Frontal cortex (tissue), 4 donors: ENCODE data around the gene SCAMP2. TPM values are rescaled to one million over a fixed set of nuclear protein-coding genes. Genes with fewer than 3 reads are reported as not detected.

ENCODE experiments used
- DNase-seq, 2 donors: peaks; one replicate each; pipeline ENCODE4 v3.0.0; 2012; ENCODE audit warnings: low spot score in 2 of 2
- FAIRE-seq: peaks from 2 replicates; lab custom pipeline; 2012; peaks lifted over from hg19 to GRCh38; lab: Jason Lieb, UNC
- total RNA-seq: library from RNA; depleted of rRNA; stranded (reverse); fragments of >200 nt; gene quantifications from one replicate; pipeline ENCODE4 v1.2.3, GENCODE V29; 2014
- donor health status: control.
- donor health status: control.
- donor health status: control.

SCAMP2 gene
- total RNA-seq, 1 donor from 2014 or later, result 4.5 TPM

DNA sequence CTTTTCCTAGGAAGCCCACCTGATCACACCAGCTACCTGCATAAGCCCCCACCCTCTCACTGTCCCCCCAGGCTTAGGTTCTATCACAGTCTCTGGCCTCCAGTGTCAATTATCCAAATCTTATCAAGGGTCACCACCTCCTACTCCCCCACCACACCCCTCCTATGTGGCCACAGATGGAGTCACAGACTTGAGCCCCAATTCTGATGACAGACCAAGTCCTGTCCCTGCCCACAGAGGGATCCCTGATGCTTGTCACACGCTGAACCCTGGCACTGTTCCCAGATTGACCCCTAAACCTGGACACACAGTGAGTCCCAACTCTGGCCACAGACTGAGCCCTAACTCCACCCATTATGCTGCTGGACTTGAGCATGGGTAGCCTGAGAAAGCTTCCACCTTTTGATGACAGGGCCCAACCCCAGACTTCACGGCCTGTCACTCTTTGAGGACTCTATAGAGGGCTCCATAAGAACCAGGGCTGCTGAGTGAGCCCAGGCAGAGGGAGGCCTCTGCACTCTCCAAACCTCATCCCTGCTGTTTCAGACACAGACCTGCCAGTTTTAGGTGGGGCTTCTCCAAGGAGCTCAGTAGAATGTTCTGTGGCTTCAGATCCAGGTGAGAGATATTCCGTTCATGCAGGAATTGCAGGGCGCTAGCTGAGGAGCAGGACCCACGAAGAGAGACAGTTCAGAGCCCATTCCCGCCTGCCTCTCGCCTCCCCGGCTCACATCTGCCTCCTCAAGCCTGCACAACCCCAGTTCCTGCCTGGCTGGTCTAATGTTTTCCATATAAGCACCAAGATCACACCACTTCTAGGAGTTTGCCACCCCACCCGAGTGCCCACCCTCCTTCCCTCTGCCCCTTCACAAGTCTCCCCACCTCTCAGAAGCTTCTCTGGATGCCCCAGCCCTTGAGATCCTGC is 32.1 kb downstream of the SCAMP2 start:
- DNase-seq (no peak), FAIRE-seq (no peak)

DNA sequence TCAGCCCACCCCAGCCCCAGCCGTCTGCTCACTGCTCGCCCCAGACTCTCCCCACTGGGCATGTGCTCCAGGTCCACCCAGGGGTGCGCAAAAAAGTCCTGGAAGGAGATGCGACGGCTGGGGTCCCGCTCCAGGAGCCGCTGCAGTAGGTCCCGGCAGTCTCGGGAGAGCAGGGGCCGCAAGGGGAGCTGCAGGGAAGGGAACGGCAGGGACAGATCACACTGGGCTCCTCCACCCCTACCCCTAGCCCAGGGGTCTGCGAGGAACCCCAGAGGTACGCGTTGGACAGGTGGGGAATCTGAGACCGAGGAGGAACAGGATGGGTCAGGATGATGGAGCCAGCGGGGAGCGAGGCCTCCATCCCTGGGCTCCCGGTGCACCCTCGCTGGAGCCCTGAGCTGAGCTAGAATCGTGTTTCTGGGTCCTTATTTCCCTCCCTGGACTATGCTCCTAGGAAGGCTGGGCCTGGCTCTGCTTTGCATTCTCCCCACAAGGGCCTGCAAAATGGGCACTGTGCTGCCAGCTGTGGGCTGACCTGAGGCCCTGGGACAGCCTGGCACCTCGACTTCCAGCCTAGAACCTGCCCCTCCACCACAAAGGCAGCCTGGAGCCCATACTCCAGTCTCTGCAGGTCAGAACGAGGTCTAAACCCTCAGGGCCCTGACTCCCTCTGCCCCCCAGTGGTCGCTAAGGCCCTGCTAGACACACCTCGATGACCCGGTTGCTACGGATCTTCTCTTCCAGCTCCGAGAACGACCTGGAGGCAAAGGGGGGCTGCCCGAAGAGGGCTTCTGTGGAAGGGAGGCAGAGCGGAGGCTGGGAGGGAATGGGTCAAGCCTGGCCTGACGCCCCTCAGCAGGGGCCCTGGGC is 33.4 kb downstream of the SCAMP2 start:
- FAIRE-seq (no peak), DNase-seq (no peak)

DNA sequence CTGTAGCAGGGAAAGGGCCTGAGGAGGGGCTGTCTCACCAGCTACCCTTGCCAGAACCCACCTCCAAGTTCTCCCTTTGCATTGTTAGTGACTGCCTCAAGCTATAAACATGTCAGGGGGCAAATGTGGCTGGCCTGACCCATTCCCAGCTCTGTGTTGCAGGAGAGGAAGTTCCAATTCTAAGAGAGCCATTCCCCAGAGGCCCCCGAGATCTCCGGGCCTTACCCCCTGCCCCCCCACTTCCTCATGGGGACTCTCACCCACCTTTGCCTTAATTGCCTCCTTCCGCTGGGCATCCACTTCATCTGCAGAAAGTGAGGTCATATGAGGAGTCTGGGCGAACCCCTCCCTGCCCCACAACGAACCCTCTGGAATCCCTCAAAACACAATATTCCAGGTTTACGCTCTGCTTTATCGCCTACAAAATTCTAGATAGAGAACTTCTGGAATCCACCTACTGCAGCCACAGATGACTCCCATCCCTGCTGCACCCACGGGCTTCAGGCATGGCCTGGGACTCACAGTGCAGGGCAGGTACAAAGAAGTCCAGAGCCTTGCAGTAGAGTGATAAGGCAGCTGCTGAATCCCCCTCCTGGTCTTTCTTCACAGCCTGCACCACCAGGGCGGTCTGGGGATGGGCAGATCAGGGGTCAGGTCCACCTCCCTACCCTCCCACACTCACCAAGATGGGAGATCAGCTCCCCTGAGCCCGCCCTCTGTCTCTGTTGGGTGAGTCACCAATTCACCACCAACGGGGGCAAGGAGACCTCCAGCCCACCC is 34.2 kb downstream of the SCAMP2 start:
- no peak for FAIRE-seq
- DNase-seq, result no peak

DNA sequence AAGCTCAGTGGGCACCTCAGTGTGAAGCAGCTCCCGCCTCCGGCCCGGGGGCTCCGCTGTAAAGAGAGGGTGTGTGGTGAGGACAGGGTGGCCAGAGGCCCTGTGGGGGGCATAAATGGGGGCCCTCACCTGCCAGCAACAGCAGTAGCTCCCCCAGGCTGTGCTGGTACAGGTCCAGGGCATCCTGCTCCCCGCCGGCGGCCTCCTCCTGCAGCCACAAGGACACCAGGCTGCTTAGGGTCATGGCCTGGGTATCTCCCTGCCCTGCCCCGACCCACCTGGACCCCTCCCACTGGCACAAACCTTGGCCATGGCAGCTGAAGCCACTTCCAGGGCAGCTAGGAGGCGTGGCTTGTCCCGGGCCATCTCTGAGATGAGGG is 35.0 kb downstream of the SCAMP2 start:
- FAIRE-seq (no peak), DNase-seq (no peak)

DNA sequence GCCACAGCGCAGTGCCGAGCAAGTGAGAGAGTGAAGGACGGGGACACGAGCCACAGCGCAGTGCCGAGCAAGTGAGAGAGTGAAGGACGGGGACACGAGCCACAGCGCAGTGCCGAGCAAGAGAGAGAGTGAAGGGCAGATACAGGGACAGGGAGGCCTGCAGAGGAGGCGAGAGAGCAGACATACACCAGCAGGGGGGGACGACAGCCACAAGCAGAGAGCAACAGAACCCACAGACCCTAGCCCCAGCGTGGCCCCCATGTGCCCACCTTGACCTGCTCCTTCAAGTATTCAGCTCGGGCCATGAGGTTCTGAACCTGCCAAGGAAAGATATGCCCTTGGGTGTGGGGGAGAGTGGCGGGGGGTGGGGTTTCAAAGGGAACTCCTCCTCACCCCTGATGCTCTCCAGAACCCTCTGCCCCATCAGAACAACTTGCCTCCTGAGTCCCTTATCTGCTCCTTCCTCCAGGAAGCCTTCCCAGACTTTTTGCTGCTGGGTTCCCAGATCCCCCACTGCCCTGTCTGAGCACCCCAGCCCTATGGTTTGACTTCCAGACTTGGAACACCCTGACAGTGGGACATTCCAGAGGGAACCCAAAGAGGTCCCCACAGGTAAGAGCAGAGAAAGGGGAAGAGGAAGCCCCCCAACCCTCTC is 35.6 kb downstream of the SCAMP2 start:
- FAIRE-seq (no peak), DNase-seq (no peak)

DNA sequence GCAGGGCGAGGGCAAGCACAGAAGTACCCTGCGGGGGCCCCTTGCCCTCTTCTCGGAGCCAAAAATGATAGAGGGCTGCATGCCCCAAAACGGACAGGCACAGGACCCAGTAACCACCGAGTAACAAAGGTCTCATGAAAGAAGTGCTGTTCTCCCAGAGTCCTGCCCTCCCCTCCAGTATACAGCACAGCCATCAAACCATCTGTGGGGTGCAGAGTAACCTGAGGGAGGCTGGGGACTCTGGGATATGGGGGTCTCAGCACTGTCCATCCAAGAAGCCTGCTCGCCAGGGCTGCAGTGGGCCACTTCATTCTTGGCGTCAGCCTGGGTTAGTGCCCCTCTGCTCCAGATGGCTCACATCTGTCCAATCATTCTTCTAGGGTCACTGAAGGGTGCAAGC is 36.3 kb downstream of the SCAMP2 start:
- no peak for FAIRE-seq
- DNase-seq, result no peak

GRCh38 chr15:74835312-74835823 is 37.8 kb downstream of the SCAMP2 start:
- peak in 1 of 2 donors; percentile 71 for DNase-seq
- FAIRE-seq, result no peak

DNA sequence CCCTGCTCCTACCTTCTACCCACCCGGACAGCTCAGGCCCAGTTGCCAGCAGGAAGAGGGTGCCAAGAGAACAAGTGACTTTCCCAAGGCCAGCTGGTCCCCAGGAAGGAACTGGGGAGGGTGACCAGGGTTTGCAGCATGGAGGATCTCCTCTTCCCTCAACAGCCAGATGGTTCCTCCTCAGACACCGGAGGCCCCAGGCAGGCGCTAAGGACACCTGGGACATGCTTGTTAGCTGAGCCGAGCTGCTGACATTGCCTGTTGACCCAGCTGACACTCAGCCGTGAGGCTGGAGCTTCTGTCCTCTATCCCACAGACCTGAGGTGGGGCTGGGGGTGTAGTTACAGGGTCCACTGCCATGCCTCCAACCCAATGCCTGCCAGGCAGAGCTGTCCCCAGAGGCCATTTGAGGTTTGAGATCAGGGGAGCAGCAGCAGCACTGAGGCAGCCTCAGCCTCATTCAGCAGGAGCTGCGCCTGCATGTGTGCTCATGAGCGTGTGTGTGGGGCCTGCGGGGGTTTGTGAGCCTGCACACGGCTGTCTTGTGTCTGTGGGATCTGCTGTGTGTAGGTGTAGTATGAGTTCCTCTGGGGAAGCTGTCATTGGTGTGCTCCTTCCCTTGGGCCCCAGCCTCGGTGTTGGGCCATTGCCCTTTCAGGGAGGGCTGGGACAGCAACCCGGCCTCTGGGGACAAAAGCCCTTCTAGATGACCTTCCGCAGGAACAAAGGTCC is 39.6 kb downstream of the SCAMP2 start:
- FAIRE-seq (no peak), DNase-seq (no peak)

DNA sequence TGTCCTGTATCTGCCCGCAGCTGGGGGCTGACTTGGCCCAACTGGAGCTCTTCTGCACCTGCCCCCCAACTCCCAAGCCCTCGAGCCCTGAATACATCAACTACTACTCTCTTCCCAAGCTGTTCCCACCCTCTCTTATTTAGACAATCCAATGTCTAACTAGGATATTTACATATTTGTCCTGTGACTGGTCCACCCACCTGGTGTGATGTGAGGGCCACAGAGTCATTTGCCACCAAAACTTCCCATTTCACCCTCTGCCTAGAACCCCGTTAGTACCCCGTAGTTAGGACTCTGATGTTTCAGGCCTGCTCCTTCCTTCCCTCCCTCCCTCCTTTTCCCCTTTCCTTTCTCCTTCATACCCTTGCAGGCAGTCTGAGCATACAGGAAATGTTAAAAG is 40.3 kb downstream of the SCAMP2 start:
- FAIRE-seq (no peak), DNase-seq (no peak)

- DNase-seq (no peak), FAIRE-seq (no peak)
These were observed 41.2 kb downstream of the SCAMP2 start for GRCh38 chr15:74831813-74832495.

GRCh38 chr15:74830868-74831267 is 42.3 kb downstream of the SCAMP2 start:
- FAIRE-seq (no peak), DNase-seq (peak; percentile 68 to 73)

DNA sequence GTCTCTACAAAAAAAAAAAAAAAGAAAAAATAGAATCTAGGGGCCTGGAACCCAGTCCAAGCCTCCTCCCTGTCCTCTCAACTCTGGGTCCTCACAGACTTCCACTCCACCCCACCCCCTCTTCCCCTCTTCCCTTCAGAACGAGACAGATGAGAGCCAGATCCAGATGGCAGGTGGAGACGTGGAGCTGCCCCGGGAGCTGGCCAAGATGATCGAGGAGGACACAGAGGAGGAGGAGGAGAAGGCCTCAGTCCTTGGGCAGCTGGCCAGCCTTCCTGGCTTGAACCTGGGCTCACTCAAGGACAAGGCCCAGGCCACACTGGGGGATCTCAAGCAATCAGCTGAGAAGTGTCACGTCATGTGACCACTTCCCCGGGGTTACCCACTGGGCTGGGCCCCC is 43.2 kb downstream of the SCAMP2 start:
- DNase-seq (no peak), FAIRE-seq (no peak)

DNA sequence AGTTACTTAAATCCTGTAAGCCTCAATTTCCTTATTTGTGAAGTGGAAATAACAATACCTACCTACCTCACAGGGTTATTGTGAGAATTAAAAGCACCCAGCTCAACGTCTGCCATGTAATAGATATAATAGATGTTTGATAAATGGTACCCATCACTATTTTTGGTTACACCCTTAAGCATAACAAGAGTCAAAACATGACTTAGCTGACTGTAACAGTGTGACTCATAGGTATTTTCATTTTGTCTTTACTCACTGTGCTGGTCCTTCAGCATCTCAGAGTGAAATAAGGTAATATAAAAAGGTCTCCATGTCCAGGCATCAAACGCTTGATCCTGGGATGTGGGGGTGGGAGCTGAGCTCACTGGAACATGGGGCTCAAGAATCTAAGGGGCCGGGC is 43.7 kb downstream of the SCAMP2 start:
- FAIRE-seq (no peak), DNase-seq (no peak)

GRCh38 chr15:74828835-74829234 is 44.3 kb downstream of the SCAMP2 start:
- DNase-seq, result no peak
- no peak for FAIRE-seq

DNA sequence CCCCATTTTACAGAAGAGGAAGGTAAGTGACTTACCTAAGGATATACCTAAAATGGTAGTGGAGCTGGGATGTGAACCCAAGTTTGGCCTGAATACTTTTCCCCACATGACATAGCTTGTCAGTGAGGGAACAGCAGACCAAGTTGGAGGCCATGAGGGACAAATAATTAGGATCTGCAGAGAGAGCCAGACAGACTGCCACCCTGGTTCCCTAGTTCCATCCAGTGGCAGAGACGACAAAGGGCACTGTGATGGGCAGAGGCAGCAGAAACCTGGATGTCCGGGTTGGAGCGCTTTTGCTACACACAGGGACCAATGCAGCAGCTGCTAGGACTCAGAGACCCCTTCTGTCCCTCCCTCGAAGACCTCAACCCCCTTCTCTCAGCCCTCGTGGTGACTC is 45.6 kb downstream of the SCAMP2 start:
- FAIRE-seq (no peak), DNase-seq (no peak)

GRCh38 chr15:74826921-74827320 is 46.2 kb downstream of the SCAMP2 start:
- FAIRE-seq (no peak), DNase-seq (no peak)

- DNase-seq, result peak; percentile 81 to 85
- FAIRE-seq, result no peak
These were observed 46.8 kb downstream of the SCAMP2 start, which contains the start of gene CPLX3 for GRCh38 chr15:74826364-74826819. CPLX3 (plus strand) TSS chr15:74826627; CDS start chr15:74826704, 77 bp downstream.

- FAIRE-seq (no peak), DNase-seq (no peak)
These were observed 47.3 kb downstream of the SCAMP2 start for GRCh38 chr15:74825866-74826265.
